Measurements from ENCODE around the gene OR1F1.

OR1F1 gene

DNA sequence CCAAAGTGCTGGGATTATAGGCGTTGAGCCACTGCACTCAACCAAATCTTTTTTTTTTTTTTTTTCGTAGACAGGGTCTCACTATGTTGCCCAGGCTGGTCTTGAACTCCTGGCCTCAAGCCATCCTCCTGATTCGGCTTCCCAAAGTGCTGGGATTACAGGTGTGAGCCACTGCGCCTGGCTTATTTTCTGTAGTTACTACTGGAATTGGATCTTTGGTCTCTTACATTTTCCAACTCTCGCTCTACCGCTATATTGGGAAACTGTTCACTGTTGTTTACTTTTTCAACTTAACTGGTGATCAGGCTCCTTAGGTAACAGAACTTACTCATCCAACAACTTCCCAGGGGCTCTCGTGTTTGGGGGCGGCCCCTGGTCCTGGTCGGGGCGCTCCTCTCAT lies 32.8 kb downstream of the OR1F1 start:
- in situ Hi-C loops (cut with HindIII; ENCODE audit: low pct_ligation_motif_present, low sequenced_read_pairs), result no loop called here
- DNase-seq, result no peak
- Histone ChIP-seq H3K36me3 (replicated peaks) (peaks cover 25% of the 10 kb centered on the region), H3K4me3 (ENCODE audit: low read depth, low read length) (no peak overlapping the region), H3K27ac (no peak overlapping the region), H3K27me3 (replicated peaks) (no peaks in the 10 kb centered on the region)
- TF ChIP-seq, protein P1, sequence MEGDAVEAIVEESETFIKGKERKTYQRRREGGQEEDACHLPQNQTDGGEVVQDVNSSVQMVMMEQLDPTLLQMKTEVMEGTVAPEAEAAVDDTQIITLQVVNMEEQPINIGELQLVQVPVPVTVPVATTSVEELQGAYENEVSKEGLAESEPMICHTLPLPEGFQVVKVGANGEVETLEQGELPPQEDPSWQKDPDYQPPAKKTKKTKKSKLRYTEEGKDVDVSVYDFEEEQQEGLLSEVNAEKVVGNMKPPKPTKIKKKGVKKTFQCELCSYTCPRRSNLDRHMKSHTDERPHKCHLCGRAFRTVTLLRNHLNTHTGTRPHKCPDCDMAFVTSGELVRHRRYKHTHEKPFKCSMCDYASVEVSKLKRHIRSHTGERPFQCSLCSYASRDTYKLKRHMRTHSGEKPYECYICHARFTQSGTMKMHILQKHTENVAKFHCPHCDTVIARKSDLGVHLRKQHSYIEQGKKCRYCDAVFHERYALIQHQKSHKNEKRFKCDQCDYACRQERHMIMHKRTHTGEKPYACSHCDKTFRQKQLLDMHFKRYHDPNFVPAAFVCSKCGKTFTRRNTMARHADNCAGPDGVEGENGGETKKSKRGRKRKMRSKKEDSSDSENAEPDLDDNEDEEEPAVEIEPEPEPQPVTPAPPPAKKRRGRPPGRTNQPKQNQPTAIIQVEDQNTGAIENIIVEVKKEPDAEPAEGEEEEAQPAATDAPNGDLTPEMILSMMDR (IDR thresholded peaks at IDR 0.05; ENCODE audit: low read depth, low read length, missing control alignments), result no peak

DNA sequence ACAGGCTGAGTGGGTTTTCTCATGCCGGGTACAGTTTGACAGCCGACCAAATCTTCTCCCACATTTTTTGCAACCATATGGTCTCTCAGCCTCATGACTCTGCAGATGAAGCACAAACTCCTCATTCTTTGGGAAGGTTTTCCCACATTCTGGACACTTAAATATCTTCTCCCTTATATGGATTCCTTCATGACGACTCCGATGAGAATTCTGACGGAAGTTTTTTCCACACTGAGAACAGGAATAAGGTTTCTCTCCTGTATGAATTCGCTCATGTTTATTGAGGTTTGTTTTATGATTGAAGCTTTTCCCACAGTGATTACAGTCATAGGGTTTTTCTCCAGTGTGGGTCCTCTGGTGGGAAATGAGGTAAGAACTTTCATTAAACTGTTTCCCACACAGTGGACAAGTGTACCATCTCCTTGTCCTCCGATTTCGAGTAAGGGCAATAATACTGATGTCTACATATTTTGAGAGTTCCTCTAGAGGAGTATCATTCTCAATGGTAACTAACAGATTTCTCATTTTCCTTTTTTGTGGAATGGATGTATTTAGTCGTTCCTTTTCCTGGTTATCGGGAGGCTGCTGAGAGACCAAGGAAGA lies 36.0 kb downstream of the OR1F1 start:
- no peaks in the 10 kb centered on the region for H3K27me3 ChIP-seq (replicated peaks)
- no peak overlapping the region for H3K27ac ChIP-seq
- TF ChIP-seq, protein P1 (IDR thresholded peaks at IDR 0.05; ENCODE audit: low read depth, low read length, missing control alignments), result no peak
- no peak overlapping the region for H3K4me3 ChIP-seq (ENCODE audit: low read depth, low read length)
- H3K36me3 ChIP-seq (replicated peaks), result peaks cover 42% of the 10 kb centered on the region
- in situ Hi-C loops (cut with HindIII; ENCODE audit: low pct_ligation_motif_present, low sequenced_read_pairs), result no loop called here
- DNase-seq, result no peak

DNA sequence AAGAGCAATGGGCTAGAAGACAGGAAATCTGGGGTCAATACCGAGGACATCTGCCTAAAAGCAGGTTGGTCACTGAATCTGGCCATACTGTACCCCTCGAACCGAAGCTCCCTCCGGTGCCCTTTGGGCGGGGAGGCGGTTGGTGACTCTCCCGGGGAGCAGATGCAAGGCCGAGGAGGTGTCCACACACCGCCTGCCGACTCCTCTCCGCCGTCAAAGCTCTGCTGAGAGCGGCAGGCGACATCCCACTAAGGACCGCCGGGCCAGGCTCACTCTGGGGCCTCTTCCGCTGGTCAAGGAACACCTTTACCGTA lies 46.5 kb downstream of the OR1F1 start:
- in situ Hi-C loops (cut with HindIII; ENCODE audit: low pct_ligation_motif_present, low sequenced_read_pairs), result no loop called here
- peak overlapping the region; percentile 100 for H3K4me3 ChIP-seq (ENCODE audit: low read depth, low read length)
- TF ChIP-seq, protein P1 (IDR thresholded peaks at IDR 0.05; ENCODE audit: low read depth, low read length, missing control alignments), result no peak
- no peak for DNase-seq
- H3K27me3 ChIP-seq (replicated peaks), result no peaks in the 10 kb centered on the region
- peaks cover 34% of the 10 kb centered on the region for H3K36me3 ChIP-seq (replicated peaks)
- H3K27ac ChIP-seq, result peak overlapping the region; percentile 98

DNA sequence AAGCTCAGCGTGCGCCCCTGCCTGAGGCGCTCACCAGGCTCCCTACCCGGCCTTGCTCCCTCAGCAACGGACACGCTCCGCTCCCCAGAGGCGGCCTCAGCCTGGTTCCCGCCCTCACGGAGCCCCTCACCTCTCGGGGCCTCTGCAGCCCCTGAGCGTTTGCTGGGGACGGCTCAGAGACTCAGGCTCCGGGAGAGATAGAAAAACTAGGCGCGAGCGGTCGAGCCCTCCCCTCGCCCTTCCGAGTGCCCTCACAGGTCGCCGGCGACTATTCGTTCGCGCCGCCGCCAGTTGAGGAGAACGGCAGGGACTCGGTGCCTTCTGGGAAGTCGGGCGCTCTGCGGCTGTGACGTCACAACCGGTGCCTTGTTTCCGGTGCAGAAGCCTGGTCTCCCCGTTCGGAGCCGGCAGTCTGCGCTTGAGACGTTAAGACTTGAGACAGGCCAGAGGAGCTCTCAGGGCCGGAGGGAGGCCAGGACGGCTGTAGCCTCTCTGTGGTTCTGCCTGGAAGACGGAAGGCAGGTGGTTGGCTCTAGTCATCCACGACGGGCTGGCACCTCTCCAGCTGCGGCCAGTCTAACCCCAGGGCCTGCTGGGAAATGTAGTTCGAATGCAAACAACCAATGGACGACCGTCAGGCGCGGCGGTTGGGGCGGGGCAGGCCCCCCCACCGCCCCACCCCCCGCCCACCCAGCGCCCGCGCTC lies 47.0 kb downstream of the OR1F1 start, which contains the start of gene ZNF200:
Gene ZNF200, minus strand, starts transcription at position 302 of the 705 bp plus-strand sequence. CDS start 1,403 bp downstream, outside the sequence.
- TF ChIP-seq, protein P1 (IDR thresholded peaks at IDR 0.05; ENCODE audit: low read depth, low read length, missing control alignments), result no peak
- Histone ChIP-seq H3K27me3 (replicated peaks) (no peaks in the 10 kb centered on the region), H3K36me3 (replicated peaks) (peaks cover 31% of the 10 kb centered on the region), H3K27ac (peak within 1 kb of the TSS; percentile 98), H3K4me3 (ENCODE audit: low read depth, low read length) (peak within 1 kb of the TSS; percentile 100)
- in situ Hi-C loops (cut with HindIII; ENCODE audit: low pct_ligation_motif_present, low sequenced_read_pairs), result no loop called here
- peak; percentile 94 for DNase-seq

DNA sequence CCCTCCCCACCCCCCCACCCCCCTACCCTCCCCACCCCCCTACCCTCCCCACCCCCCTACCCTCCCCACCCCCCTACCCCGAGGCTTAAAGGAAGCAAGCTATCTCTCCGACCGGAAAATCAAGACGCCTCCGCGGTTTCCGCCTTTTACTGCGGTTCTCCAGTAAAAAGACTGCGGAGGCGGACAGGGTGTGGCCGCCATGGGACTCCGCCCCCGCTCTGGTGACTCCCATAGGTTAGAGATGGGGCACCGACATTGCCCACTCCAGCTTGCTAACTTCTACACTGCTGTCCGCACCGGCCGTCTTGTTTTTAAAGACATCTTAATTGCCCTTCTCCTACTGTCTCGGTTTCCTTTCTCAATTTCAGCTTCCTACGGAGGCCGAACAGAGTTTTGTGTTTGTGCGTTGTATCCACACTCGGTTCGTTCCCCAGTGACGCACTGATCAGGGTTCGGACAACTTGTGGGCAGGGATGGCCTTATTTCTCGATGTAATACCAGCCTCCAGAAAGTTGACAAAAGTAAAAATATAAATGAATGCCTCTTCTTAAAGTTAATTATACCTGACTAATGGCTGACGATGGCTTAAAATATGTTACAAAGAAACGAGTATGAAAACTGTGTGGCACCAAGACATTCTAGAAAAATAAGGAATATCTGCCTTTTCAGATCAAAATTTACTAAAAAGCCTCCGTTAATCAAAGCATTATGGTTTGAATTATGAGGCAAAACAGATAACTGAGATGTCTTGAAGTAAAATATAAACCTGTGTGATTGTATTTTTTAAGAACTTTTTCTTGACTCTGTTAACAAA lies 48.1 kb downstream of the OR1F1 start:
- in situ Hi-C loops (cut with HindIII; ENCODE audit: low pct_ligation_motif_present, low sequenced_read_pairs), result no loop called here
- no peak for DNase-seq
- H3K27me3 ChIP-seq (replicated peaks), result no peaks in the 10 kb centered on the region
- peaks cover 21% of the 10 kb centered on the region for H3K36me3 ChIP-seq (replicated peaks)
- H3K4me3 ChIP-seq (ENCODE audit: low read depth, low read length), result no peak overlapping the region
- H3K27ac ChIP-seq, result no peak overlapping the region
- TF ChIP-seq, protein P1 (IDR thresholded peaks at IDR 0.05; ENCODE audit: low read depth, low read length, missing control alignments), result no peak

All from brain microvascular endothelial cell (primary cell).